ENCODE measurements around the gene LBR. TPM values are rescaled to one million over a fixed set of nuclear protein-coding genes. Genes with fewer than 3 reads are reported as not detected.

LBR gene
- total and polyA plus RNA-seq, 2 of the 4 experiments (the other 2 are of a cell fraction): 21.3 to 24.9 TPM

- ChIA-PET POLR2A (ENCODE audit: unreplicated experiment) (no interaction called here), CTCF (no interaction called here)
- Histone ChIP-seq H2BK5ac (ENCODE audit: low read depth, low read length, poor library complexity, severe bottlenecking) (no peak overlapping the region), H3K23ac (ENCODE audit: low read depth, low read length) (no peak overlapping the region), H3K4ac (ENCODE audit: low read depth, low read length) (no peak overlapping the region), H3K9me3 (ENCODE audit: control insufficient read depth, insufficient read depth, low read length) (no peaks in the 10 kb centered on the region), H2AK9ac (replicated peaks; ENCODE audit: low read depth, low read length, poor library complexity) (no peak overlapping the region), H3K9me1 (ENCODE audit: insufficient read depth, low read length) (no peaks in the 10 kb centered on the region), H4K20me1 (ENCODE audit: insufficient read depth, low read length) (no peaks in the 10 kb centered on the region), H3K27ac (ENCODE audit: insufficient read depth, low read length) (no peak overlapping the region), H3K27me3 (ENCODE audit: control insufficient read depth, insufficient read depth, low read length) (peaks cover 5% of the 10 kb centered on the region; the same call in 1 of the 2 replicates), H3K56ac (ENCODE audit: extremely low read depth, insufficient read depth, low read length) (no peak overlapping the region), H4K91ac (ENCODE audit: insufficient read depth, low read depth, low read length) (no peak overlapping the region), H2BK120ac (ENCODE audit: low read depth, low read length) (no peak overlapping the region), H3K9ac (ENCODE audit: low read depth, low read length) (no peak overlapping the region), H3K36me3 (ENCODE audit: control insufficient read depth, insufficient read depth, low read length) (no peaks in the 10 kb centered on the region), H3K18ac (ENCODE audit: low read depth, low read length) (no peak overlapping the region), H3K4me2 (ENCODE audit: low read depth, low read length) (no peak overlapping the region), H3K4me3 (ENCODE audit: insufficient read depth, low read depth, low read length) (no peak overlapping the region), H3K79me1 (ENCODE audit: low read depth in 1 of 2, low read length in 2 of 2) (no peaks in the 10 kb centered on the region), H2BK15ac (ENCODE audit: low read depth, low read length) (no peak overlapping the region), H4K5ac (ENCODE audit: low read depth, low read length) (no peak overlapping the region), H2AK5ac (ENCODE audit: low read depth, low read length) (no peak overlapping the region), H2AFZ (replicated peaks; ENCODE audit: low read length, poor library complexity) (no peak overlapping the region), H3K14ac (replicated peaks; ENCODE audit: low read depth, low read length) (no peak overlapping the region), H2BK20ac (ENCODE audit: low read depth, low read length) (no peak overlapping the region), H3K4me1 (ENCODE audit: control insufficient read depth, insufficient read depth, low read length) (no peaks in the 10 kb centered on the region), H4K8ac (ENCODE audit: low read depth in 2 of 2, low read length in 2 of 2) (no peak overlapping the region)
- DNase-seq (no peak), ATAC-seq (ENCODE audit: low read depth) (no peak)
- no TSS peak for BruUV-seq (replicated peaks)
- in situ Hi-C loops (cut with MboI; ENCODE audit: low sequenced_read_pairs) (no loop called here), intact Hi-C loops (cut with micrococcal nuclease) (no loop called here), dilution Hi-C loops (cut with HindIII; ENCODE audit: low sequenced_read_pairs, unreplicated experiment) (no loop called here)
- TF ChIP-seq MAFK (IDR thresholded peaks at IDR 0.05; ENCODE audit: low read depth, low read length) (no peak), FOS (IDR thresholded peaks at IDR 0.05; ENCODE audit: low read depth, low read length) (no peak), RFX5 (IDR thresholded peaks at IDR 0.05; ENCODE audit: low read depth, low read length) (no peak), NFE2L2 (IDR thresholded peaks at IDR 0.05; ENCODE audit: low read depth, low read length) (no peak), RCOR1 (IDR thresholded peaks at IDR 0.05; ENCODE audit: insufficient replicate concordance, low read length) (no peak), SMC3 (IDR thresholded peaks at IDR 0.05; ENCODE audit: low read depth, low read length) (no peak), MXI1 (IDR thresholded peaks at IDR 0.05; ENCODE audit: borderline replicate concordance, low read depth, low read length) (no peak), ELK1 (IDR thresholded peaks at IDR 0.05; ENCODE audit: borderline replicate concordance, low read depth, low read length) (no peak), POLR2A (IDR thresholded peaks at IDR 0.05; ENCODE audit: low read depth, low read length) (no peak), CHD1 (IDR thresholded peaks at IDR 0.05; ENCODE audit: low read depth, low read length) (no peak), CTCF (conservative IDR thresholded peaks at IDR 0.05; ENCODE audit: low read depth, low read length) (no peak), BHLHE40 (IDR thresholded peaks at IDR 0.05; ENCODE audit: low read depth, low read length) (no peak), CEBPB (IDR thresholded peaks at IDR 0.05; ENCODE audit: low read depth, low read length) (no peak), RAD21 (IDR thresholded peaks at IDR 0.05; ENCODE audit: low read length) (no peak), MAZ (IDR thresholded peaks at IDR 0.05; ENCODE audit: borderline replicate concordance, low read depth, low read length) (no peak), USF2 (IDR thresholded peaks at IDR 0.05; ENCODE audit: low read depth, low read length) (no peak)
- 67 to 100% methylated on average over 1 of the region's 5 CpGs for WGBS, 2 experiments (ENCODE audit: extremely low coverage in 2 of 2, insufficient read length in 1 of 2)
These were observed 6.2 kb upstream of the LBR start for GRCh38 chr1:225434046-225434445.

All from IMR-90 (cell line).